OCI-LY3 (cell line): ENCODE results near the gene GSTM2.

Source experiments
- H2AFZ ChIP-seq: fragments of 200-600, 300-600 bp; shearing (Covaris generic); 2 replicates; pipeline ENCODE4 v1.6.0; 2014; ENCODE audit warnings: antibody characterized with exemption, low read depth, low read length
- H3K27ac ChIP-seq: fragments of 200-600, 300-600 bp; sonication (generic); 2 replicates; pipeline ENCODE4 v1.5.1; 2014; ENCODE audit warnings: mild to moderate bottlenecking, low read length, moderate library complexity, mixed read lengths
- H3K27me3 ChIP-seq: fragments of 200-600, 300-600 bp; sonication (generic); 2 replicates; pipeline ENCODE4 v1.6.1; 2014; ENCODE audit warnings: low read depth, low read length, mixed read lengths
- H3K36me3 ChIP-seq: fragments of 200-600, 300-600 bp; sonication (generic); replicated peaks from 2 replicates; pipeline ENCODE3; 2014; ENCODE audit warnings: low read depth, low read length, mixed read lengths
- H3K4me1 ChIP-seq: fragments of 300-600, 200-600 bp; sonication (generic); 2 replicates; pipeline ENCODE4 v1.6.1; 2014; ENCODE audit warnings: low read length, mixed read lengths
- H3K4me2 ChIP-seq: fragments of 200-600, 300-600 bp; sonication (generic); 2 replicates; pipeline ENCODE4 v1.6.1; 2014; ENCODE audit warnings: low read length, mixed read lengths
- H3K4me3 ChIP-seq: fragments of 300-600, 200-600 bp; sonication (generic); 2 replicates; pipeline ENCODE4 v1.5.1; 2014; ENCODE audit warnings: antibody characterized with exemption, mild to moderate bottlenecking, low read length, moderate library complexity
- H3K79me2 ChIP-seq: fragments of 300-600, 200-600 bp; shearing (Covaris generic); 2 replicates; pipeline ENCODE4 v1.6.1; 2014; ENCODE audit warnings: mild to moderate bottlenecking, low read length, mixed read lengths
- H3K9ac ChIP-seq: fragments of 300-600, 200-600 bp; shearing (Covaris generic); 2 replicates; pipeline ENCODE4 v1.6.0; 2014; ENCODE audit warnings: mild to moderate bottlenecking, low read length, moderate library complexity
- H3K9me3 ChIP-seq: fragments of 200-600, 300-600 bp; shearing (Covaris generic); 2 replicates; pipeline ENCODE4 v1.6.1; 2014; ENCODE audit warnings: low read length, mixed read lengths; ENCODE audit not compliant: insufficient read depth
- H4K20me1 ChIP-seq: fragments of 200-600, 300-600 bp; sonication (generic); 2 replicates; pipeline ENCODE4 v1.6.1; 2016; ENCODE audit warnings: low read length, mixed read lengths; ENCODE audit not compliant: insufficient read depth
- CTCF ChIP-seq: fragments of 200-600, 300-600 bp; sonication (generic); IDR thresholded peaks from 2 replicates; pipeline ENCODE4 v1.5.1; 2014; ENCODE audit warnings: antibody characterized with exemption, low read length, low read depth
- EZH2phosphoT487 ChIP-seq: fragments of 200-600 bp; shearing (Covaris generic); IDR thresholded peaks from 2 replicates; pipeline ENCODE4 v1.6.1; 2018; ENCODE audit warnings: antibody characterized with exemption, mixed run types, low read depth

Gene GSTM2

GRCh38 chr1:109639063-109639840 lies 28.6 kb upstream of the GSTM2 start:
- H3K27ac ChIP-seq, result no peak overlapping the region
- no peak overlapping the region for H2AFZ ChIP-seq
- H3K79me2 ChIP-seq, result no peaks in the 10 kb centered on the region
- no peak for TF ChIP-seq EZH2phosphoT487
- no peak for TF ChIP-seq CTCF
- H3K4me3 ChIP-seq, result no peak overlapping the region
- H3K4me2 ChIP-seq, result no peak overlapping the region
- H3K27me3 ChIP-seq, result no peaks in the 10 kb centered on the region
- no peak overlapping the region for H3K9ac ChIP-seq
- no peaks in the 10 kb centered on the region for H3K9me3 ChIP-seq
- no peaks in the 10 kb centered on the region for H3K36me3 ChIP-seq
- H3K4me1 ChIP-seq, result peaks cover 32% of the 10 kb centered on the region
- no peaks in the 10 kb centered on the region for H4K20me1 ChIP-seq

GRCh38 chr1:109639841-109640184 lies 28.0 kb upstream of the GSTM2 start:
- TF ChIP-seq EZH2phosphoT487 (no peak), CTCF (no peak)
- no peaks in the 10 kb centered on the region for H4K20me1 ChIP-seq
- no peak overlapping the region for H3K27ac ChIP-seq
- no peak overlapping the region for H3K4me2 ChIP-seq
- H3K36me3 ChIP-seq, result no peaks in the 10 kb centered on the region
- no peaks in the 10 kb centered on the region for H3K79me2 ChIP-seq
- H3K27me3 ChIP-seq, result no peaks in the 10 kb centered on the region
- no peak overlapping the region for H3K9ac ChIP-seq
- no peaks in the 10 kb centered on the region for H3K9me3 ChIP-seq
- no peak overlapping the region for H2AFZ ChIP-seq
- H3K4me1 ChIP-seq, result peaks cover 27% of the 10 kb centered on the region
- H3K4me3 ChIP-seq, result no peak overlapping the region

GRCh38 chr1:109640285-109640865 lies 27.5 kb upstream of the GSTM2 start:
- Histone ChIP-seq H3K36me3 (no peaks in the 10 kb centered on the region), H3K9ac (no peak overlapping the region), H3K79me2 (no peaks in the 10 kb centered on the region), H3K27ac (no peak overlapping the region), H3K4me1 (peaks cover 21% of the 10 kb centered on the region), H3K4me3 (no peak overlapping the region), H3K9me3 (no peaks in the 10 kb centered on the region), H2AFZ (no peak overlapping the region), H3K27me3 (no peaks in the 10 kb centered on the region), H3K4me2 (peak overlapping the region; percentile 37; the same call in 1 of the 2 replicates), H4K20me1 (no peaks in the 10 kb centered on the region)
- TF ChIP-seq CTCF (peak; percentile 71), EZH2phosphoT487 (no peak)

GRCh38 chr1:109641078-109641740 lies 26.6 kb upstream of the GSTM2 start:
- Histone ChIP-seq H3K4me2 (no peak overlapping the region), H2AFZ (no peak overlapping the region), H4K20me1 (no peaks in the 10 kb centered on the region), H3K9ac (no peak overlapping the region), H3K27me3 (no peaks in the 10 kb centered on the region), H3K9me3 (no peaks in the 10 kb centered on the region), H3K79me2 (no peaks in the 10 kb centered on the region), H3K4me1 (peaks cover 13% of the 10 kb centered on the region), H3K36me3 (no peaks in the 10 kb centered on the region), H3K4me3 (no peak overlapping the region), H3K27ac (no peak overlapping the region)
- no peak for TF ChIP-seq EZH2phosphoT487
- TF ChIP-seq CTCF, result no peak
